GM19239 (cell line): ENCODE data around the gene IGHMBP2.

ENCODE experiments used
- DNase-seq: peaks from one replicate; pipeline ENCODE4 v3.0.0; 2011; ENCODE audit warnings: low spot score; ENCODE audit not compliant: insufficient read length
- FAIRE-seq: peaks from 2 replicates; lab custom pipeline; 2011; peaks lifted over from hg19 to GRCh38; lab: Jason Lieb, UNC

The IGHMBP2 gene

GRCh38 chr11:68976563-68976962, 72.9 kb downstream of the IGHMBP2 start:
- FAIRE-seq (no peak), DNase-seq (no peak)

GRCh38 chr11:68977781-68978625, 74.3 kb downstream of the IGHMBP2 start:
- DNase-seq: no peak
- FAIRE-seq: no peak

- DNase-seq: no peak
- no peak for FAIRE-seq
Measured at GRCh38 chr11:68978626-68978930, 74.9 kb downstream of the IGHMBP2 start.

GRCh38 chr11:68978931-68979594, 75.4 kb downstream of the IGHMBP2 start:
- FAIRE-seq: no peak

GRCh38 chr11:68979931-68980775, 76.5 kb downstream of the IGHMBP2 start:
- no peak for DNase-seq
- no peak for FAIRE-seq

More at GRCh38 chr11:68978931-68979594, 75.4 kb downstream of the IGHMBP2 start:
- no peak for DNase-seq

- FAIRE-seq (no peak), DNase-seq (no peak)
Measured at GRCh38 chr11:68980776-68981065, 77.0 kb downstream of the IGHMBP2 start, which contains the start of gene MRGPRD. Gene MRGPRD (minus strand): TSS chr11:68980986. CDS start chr11:68980986, 0 bp downstream.

- DNase-seq: no peak
- FAIRE-seq: no peak
Measured at GRCh38 chr11:68982134-68982533, 78.4 kb downstream of the IGHMBP2 start.

- no peak for FAIRE-seq
Measured at GRCh38 chr11:68983801-68984200, 80.1 kb downstream of the IGHMBP2 start.

GRCh38 chr11:68987211-68987610, 83.5 kb downstream of the IGHMBP2 start:
- no peak for DNase-seq
- FAIRE-seq: no peak

More at GRCh38 chr11:68983801-68984200, 80.1 kb downstream of the IGHMBP2 start:
- DNase-seq: no peak

- DNase-seq: no peak
- FAIRE-seq: no peak
Measured at GRCh38 chr11:68988491-68988890, 84.8 kb downstream of the IGHMBP2 start.
